HG02759 (cell line): ENCODE results near the gene IRX1.

Experiments used
- ATAC-seq: cut with Tn5 transposase; IDR thresholded peaks from one replicate; pipeline ENCODE4 v1.9.1; 2021; ENCODE audit warnings: mild to moderate bottlenecking, moderate library complexity; ENCODE audit not compliant: unreplicated experiment

Gene IRX1

DNA sequence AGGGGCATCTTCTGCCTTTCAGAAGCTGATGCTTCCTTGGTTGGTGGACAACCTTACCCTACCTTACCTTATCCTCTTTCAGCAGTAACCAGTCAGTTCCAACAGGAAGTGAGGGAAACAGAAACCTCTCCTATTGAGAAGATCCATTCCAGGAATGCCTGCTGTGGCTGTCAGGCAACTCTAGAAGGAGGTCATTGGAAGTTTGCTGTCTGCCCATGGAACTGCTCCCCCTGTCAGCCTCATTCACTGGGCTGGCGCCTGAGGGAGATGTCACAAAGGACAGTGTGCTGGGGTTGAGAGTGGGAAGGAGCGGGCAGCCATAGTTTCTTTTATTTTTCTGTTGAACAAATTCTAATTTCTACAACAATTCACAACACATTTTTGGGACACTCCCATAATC lies 54.7 kb downstream of the IRX1 start:
- ATAC-seq = no peak

DNA sequence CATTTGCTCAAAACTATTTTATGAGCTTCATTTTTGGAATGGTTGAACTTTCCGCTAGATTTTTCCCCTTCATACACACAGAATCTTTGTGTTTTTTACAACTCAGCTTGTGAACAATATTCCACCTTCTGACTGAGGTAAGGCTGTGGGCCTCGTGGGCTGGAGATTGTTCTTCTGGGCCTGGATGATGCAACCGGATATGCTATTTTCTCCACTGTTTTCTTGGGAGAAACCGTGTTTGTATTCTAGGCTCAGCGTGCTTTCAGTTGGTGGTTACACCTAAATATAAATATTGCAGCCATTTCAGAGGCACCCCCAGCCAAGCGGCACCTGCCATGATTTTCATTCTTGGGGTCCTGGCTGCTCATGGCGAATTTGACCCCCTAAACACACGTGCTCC lies 55.2 kb downstream of the IRX1 start:
- no peak for ATAC-seq
